ENCODE measurements around the gene LYPD4.

Gene LYPD4

GRCh38 chr19:41844601-41845000 lies at the start of gene LYPD4:
Gene LYPD4, minus strand, starts transcription at chr19:41844683. Its CDS starts 5,398 bp downstream, at chr19:41839285.
- H3K9ac ChIP-seq (ENCODE audit: low read depth in 1 of 2, low read length in 2 of 2) = no peak within 1 kb of the TSS
- H3K36me3 ChIP-seq (ENCODE audit: control insufficient read depth in 2 of 2, insufficient read depth in 2 of 2, low read length in 2 of 2) = no peaks in the 10 kb centered on the region
- H3K27ac ChIP-seq (ENCODE audit: low read depth in 2 of 2, low read length in 2 of 2) = no peak within 1 kb of the TSS
- H3K4me3 ChIP-seq (ENCODE audit: low read length in 2 of 2) = no peak within 1 kb of the TSS
- peaks cover 0 to 5% of the 10 kb centered on the region in 2 donors for H3K27me3 ChIP-seq (ENCODE audit: control insufficient read depth in 2 of 2, insufficient read depth in 2 of 2, low read length in 2 of 2)
- H3K4me1 ChIP-seq (ENCODE audit: control insufficient read depth in 2 of 2, insufficient read depth in 2 of 2, low read length in 2 of 2) = no peaks in the 10 kb centered on the region
- no peaks in the 10 kb centered on the region for H3K9me3 ChIP-seq (ENCODE audit: control insufficient read depth in 2 of 2, low read length in 2 of 2)

- Histone ChIP-seq H3K4me1 (ENCODE audit: control insufficient read depth in 2 of 2, insufficient read depth in 2 of 2, low read length in 2 of 2) (peaks cover 0 to 4% of the 10 kb centered on the region in 2 donors), H3K4me3 (ENCODE audit: low read length in 2 of 2) (no peak overlapping the region), H3K36me3 (ENCODE audit: control insufficient read depth in 2 of 2, insufficient read depth in 2 of 2, low read length in 2 of 2) (peaks cover 37 to 55% of the 10 kb centered on the region in 2 donors)
These were observed 49.4 kb upstream of the LYPD4 start for GRCh38 chr19:41893899-41894298.

GRCh38 chr19:41892173-41892902 lies 47.9 kb upstream of the LYPD4 start:
- Histone ChIP-seq H3K27me3 (ENCODE audit: control insufficient read depth in 2 of 2, insufficient read depth in 2 of 2, low read length in 2 of 2) (no peaks in the 10 kb centered on the region), H3K4me3 (ENCODE audit: low read length in 2 of 2) (no peak overlapping the region), H3K36me3 (ENCODE audit: control insufficient read depth in 2 of 2, insufficient read depth in 2 of 2, low read length in 2 of 2) (peaks cover 38 to 49% of the 10 kb centered on the region in 2 donors), H3K27ac (ENCODE audit: low read depth in 2 of 2, low read length in 2 of 2) (no peak overlapping the region), H3K4me1 (ENCODE audit: control insufficient read depth in 2 of 2, insufficient read depth in 2 of 2, low read length in 2 of 2) (peaks cover 4 to 9% of the 10 kb centered on the region in 2 donors), H3K9me3 (ENCODE audit: control insufficient read depth in 2 of 2, low read length in 2 of 2) (no peaks in the 10 kb centered on the region), H3K9ac (ENCODE audit: low read depth in 1 of 2, low read length in 2 of 2) (no peak overlapping the region)

More at GRCh38 chr19:41893899-41894298, 49.4 kb upstream of the LYPD4 start:
- no peaks in the 10 kb centered on the region for H3K27me3 ChIP-seq (ENCODE audit: control insufficient read depth in 2 of 2, insufficient read depth in 2 of 2, low read length in 2 of 2)
- H3K9me3 ChIP-seq (ENCODE audit: control insufficient read depth in 2 of 2, low read length in 2 of 2) = no peaks in the 10 kb centered on the region
- H3K27ac ChIP-seq (ENCODE audit: low read depth in 2 of 2, low read length in 2 of 2) = no peak overlapping the region
- no peak overlapping the region for H3K9ac ChIP-seq (ENCODE audit: low read depth in 1 of 2, low read length in 2 of 2)

- Histone ChIP-seq H3K27me3 (ENCODE audit: control insufficient read depth in 2 of 2, insufficient read depth in 2 of 2, low read length in 2 of 2) (no peaks in the 10 kb centered on the region), H3K9ac (ENCODE audit: low read depth in 1 of 2, low read length in 2 of 2) (no peak overlapping the region), H3K4me3 (ENCODE audit: low read length in 2 of 2) (no peak overlapping the region), H3K9me3 (ENCODE audit: control insufficient read depth in 2 of 2, low read length in 2 of 2) (no peaks in the 10 kb centered on the region), H3K27ac (ENCODE audit: low read depth in 2 of 2, low read length in 2 of 2) (no peak overlapping the region), H3K4me1 (ENCODE audit: control insufficient read depth in 2 of 2, insufficient read depth in 2 of 2, low read length in 2 of 2) (peaks cover 17 to 23% of the 10 kb centered on the region in 2 donors), H3K36me3 (ENCODE audit: control insufficient read depth in 2 of 2, insufficient read depth in 2 of 2, low read length in 2 of 2) (peaks cover 34 to 42% of the 10 kb centered on the region in 2 donors)
These were observed 46.5 kb upstream of the LYPD4 start for GRCh38 chr19:41890936-41891335.

GRCh38 chr19:41889896-41890295 lies 45.4 kb upstream of the LYPD4 start:
- Histone ChIP-seq H3K36me3 (ENCODE audit: control insufficient read depth in 2 of 2, insufficient read depth in 2 of 2, low read length in 2 of 2) (peaks cover 25 to 34% of the 10 kb centered on the region in 2 donors), H3K9me3 (ENCODE audit: control insufficient read depth in 2 of 2, low read length in 2 of 2) (no peaks in the 10 kb centered on the region), H3K4me3 (ENCODE audit: low read length in 2 of 2) (no peak overlapping the region), H3K4me1 (ENCODE audit: control insufficient read depth in 2 of 2, insufficient read depth in 2 of 2, low read length in 2 of 2) (peaks cover 24 to 30% of the 10 kb centered on the region in 2 donors), H3K27ac (ENCODE audit: low read depth in 2 of 2, low read length in 2 of 2) (no peak overlapping the region), H3K9ac (ENCODE audit: low read depth in 1 of 2, low read length in 2 of 2) (no peak overlapping the region), H3K27me3 (ENCODE audit: control insufficient read depth in 2 of 2, insufficient read depth in 2 of 2, low read length in 2 of 2) (no peaks in the 10 kb centered on the region)

GRCh38 chr19:41888926-41889325 lies 44.4 kb upstream of the LYPD4 start:
- no peak overlapping the region for H3K4me3 ChIP-seq (ENCODE audit: low read length in 2 of 2)
- H3K9ac ChIP-seq (ENCODE audit: low read depth in 1 of 2, low read length in 2 of 2) = no peak overlapping the region
- H3K27me3 ChIP-seq (ENCODE audit: control insufficient read depth in 2 of 2, insufficient read depth in 2 of 2, low read length in 2 of 2) = no peaks in the 10 kb centered on the region
- H3K27ac ChIP-seq (ENCODE audit: low read depth in 2 of 2, low read length in 2 of 2) = no peak overlapping the region
- peaks cover 28 to 33% of the 10 kb centered on the region in 2 donors for H3K4me1 ChIP-seq (ENCODE audit: control insufficient read depth in 2 of 2, insufficient read depth in 2 of 2, low read length in 2 of 2)
- H3K9me3 ChIP-seq (ENCODE audit: control insufficient read depth in 2 of 2, low read length in 2 of 2) = no peaks in the 10 kb centered on the region
- H3K36me3 ChIP-seq (ENCODE audit: control insufficient read depth in 2 of 2, insufficient read depth in 2 of 2, low read length in 2 of 2) = peaks cover 19 to 27% of the 10 kb centered on the region in 2 donors

GRCh38 chr19:41887711-41888382 lies 43.4 kb upstream of the LYPD4 start:
- Histone ChIP-seq H3K36me3 (ENCODE audit: control insufficient read depth in 2 of 2, insufficient read depth in 2 of 2, low read length in 2 of 2) (peaks cover 17 to 25% of the 10 kb centered on the region in 2 donors), H3K27ac (ENCODE audit: low read depth in 2 of 2, low read length in 2 of 2) (peak overlapping the region; percentile 66 to 75), H3K27me3 (ENCODE audit: control insufficient read depth in 2 of 2, insufficient read depth in 2 of 2, low read length in 2 of 2) (no peaks in the 10 kb centered on the region), H3K4me3 (ENCODE audit: low read length in 2 of 2) (peak overlapping the region in 1 of 2 donors; percentile 72), H3K4me1 (ENCODE audit: control insufficient read depth in 2 of 2, insufficient read depth in 2 of 2, low read length in 2 of 2) (peaks cover 28 to 39% of the 10 kb centered on the region in 2 donors), H3K9ac (ENCODE audit: low read depth in 1 of 2, low read length in 2 of 2) (peak overlapping the region; percentile 2 to 32), H3K9me3 (ENCODE audit: control insufficient read depth in 2 of 2, low read length in 2 of 2) (no peaks in the 10 kb centered on the region)

GRCh38 chr19:41886761-41887710 lies 42.6 kb upstream of the LYPD4 start:
- H3K9me3 ChIP-seq (ENCODE audit: control insufficient read depth in 2 of 2, low read length in 2 of 2) = no peaks in the 10 kb centered on the region
- no peaks in the 10 kb centered on the region for H3K27me3 ChIP-seq (ENCODE audit: control insufficient read depth in 2 of 2, insufficient read depth in 2 of 2, low read length in 2 of 2)
- peak overlapping the region in 1 of 2 donors; percentile 72 for H3K4me3 ChIP-seq (ENCODE audit: low read length in 2 of 2)
- H3K4me1 ChIP-seq (ENCODE audit: control insufficient read depth in 2 of 2, insufficient read depth in 2 of 2, low read length in 2 of 2) = peaks cover 28 to 43% of the 10 kb centered on the region in 2 donors
- peak overlapping the region; percentile 2 to 60 for H3K9ac ChIP-seq (ENCODE audit: low read depth in 1 of 2, low read length in 2 of 2)
- H3K27ac ChIP-seq (ENCODE audit: low read depth in 2 of 2, low read length in 2 of 2) = peak overlapping the region; percentile 66 to 75
- H3K36me3 ChIP-seq (ENCODE audit: control insufficient read depth in 2 of 2, insufficient read depth in 2 of 2, low read length in 2 of 2) = peaks cover 9 to 19% of the 10 kb centered on the region in 2 donors

- H3K4me3 ChIP-seq (ENCODE audit: low read length in 2 of 2) = peak overlapping the region; percentile 93 to 97
- no peaks in the 10 kb centered on the region for H3K27me3 ChIP-seq (ENCODE audit: control insufficient read depth in 2 of 2, insufficient read depth in 2 of 2, low read length in 2 of 2)
- no peaks in the 10 kb centered on the region for H3K9me3 ChIP-seq (ENCODE audit: control insufficient read depth in 2 of 2, low read length in 2 of 2)
- peaks cover 24 to 43% of the 10 kb centered on the region in 2 donors for H3K4me1 ChIP-seq (ENCODE audit: control insufficient read depth in 2 of 2, insufficient read depth in 2 of 2, low read length in 2 of 2)
- peak overlapping the region; percentile 92 to 94 for H3K9ac ChIP-seq (ENCODE audit: low read depth in 1 of 2, low read length in 2 of 2)
- H3K27ac ChIP-seq (ENCODE audit: low read depth in 2 of 2, low read length in 2 of 2) = peak overlapping the region; percentile 81 to 87
- H3K36me3 ChIP-seq (ENCODE audit: control insufficient read depth in 2 of 2, insufficient read depth in 2 of 2, low read length in 2 of 2) = peaks cover 3 to 4% of the 10 kb centered on the region in 2 donors
These were observed 39.6 kb upstream of the LYPD4 start for GRCh38 chr19:41883821-41884733.
